ENCODE data around the gene NAIF1. TPM values are rescaled to one million over a fixed set of nuclear protein-coding genes. Genes with fewer than 3 reads are reported as not detected.

NAIF1 gene
- total and polyA plus RNA-seq, 2 donors (not counting 3 experiments of a cell fraction or from before 2014, with no cell fraction given) = 8.2 to 10.1 TPM

- no TSS peak for BruUV-seq (replicated peaks)
- POLR2A ChIA-PET = interaction anchor here (0.8 kb wide), 1 partner anchor 23 kb away, joined by 3 read pairs; no protein-coding TSS in a partner anchor
- no peak overlapping the region for H3K9ac ChIP-seq (replicated peaks; ENCODE audit: extremely low read depth, insufficient read depth, low read length)
- no peak for FAIRE-seq
- no peak overlapping the region for H3K4me3 ChIP-seq (replicated peaks in 1 of 3; ENCODE audit: insufficient read depth in 1 of 3, low read depth in 1 of 3, low read length in 3 of 3)
- H3K27me3 ChIP-seq (ENCODE audit: control insufficient read depth in 2 of 2, insufficient read depth in 2 of 2, low read length in 2 of 2) = no peaks in the 10 kb centered on the region
- TF ChIP-seq POLR2A (IDR thresholded peaks at IDR 0.05; ENCODE audit: low read depth, low read length) (no peak), FOS (IDR thresholded peaks at IDR 0.05; ENCODE audit: borderline replicate concordance, insufficient read depth, low read length) (no peak), MAX (IDR thresholded peaks at IDR 0.05; ENCODE audit: insufficient read depth, insufficient read length) (no peak), JUN (IDR thresholded peaks at IDR 0.05; ENCODE audit: borderline replicate concordance, insufficient read depth, insufficient read length, low read depth) (no peak), GATA2 (IDR thresholded peaks at IDR 0.05; ENCODE audit: insufficient read depth, insufficient read length, low read depth, low read length) (no peak), POLR2AphosphoS5 (IDR thresholded peaks at IDR 0.05; ENCODE audit: insufficient read depth, low read depth, low read length) (no peak), EZH2 (IDR thresholded peaks at IDR 0.05; ENCODE audit: borderline replicate concordance, low read depth, low read length, severe bottlenecking) (no peak)
- TF ChIP-seq, protein P1, sequence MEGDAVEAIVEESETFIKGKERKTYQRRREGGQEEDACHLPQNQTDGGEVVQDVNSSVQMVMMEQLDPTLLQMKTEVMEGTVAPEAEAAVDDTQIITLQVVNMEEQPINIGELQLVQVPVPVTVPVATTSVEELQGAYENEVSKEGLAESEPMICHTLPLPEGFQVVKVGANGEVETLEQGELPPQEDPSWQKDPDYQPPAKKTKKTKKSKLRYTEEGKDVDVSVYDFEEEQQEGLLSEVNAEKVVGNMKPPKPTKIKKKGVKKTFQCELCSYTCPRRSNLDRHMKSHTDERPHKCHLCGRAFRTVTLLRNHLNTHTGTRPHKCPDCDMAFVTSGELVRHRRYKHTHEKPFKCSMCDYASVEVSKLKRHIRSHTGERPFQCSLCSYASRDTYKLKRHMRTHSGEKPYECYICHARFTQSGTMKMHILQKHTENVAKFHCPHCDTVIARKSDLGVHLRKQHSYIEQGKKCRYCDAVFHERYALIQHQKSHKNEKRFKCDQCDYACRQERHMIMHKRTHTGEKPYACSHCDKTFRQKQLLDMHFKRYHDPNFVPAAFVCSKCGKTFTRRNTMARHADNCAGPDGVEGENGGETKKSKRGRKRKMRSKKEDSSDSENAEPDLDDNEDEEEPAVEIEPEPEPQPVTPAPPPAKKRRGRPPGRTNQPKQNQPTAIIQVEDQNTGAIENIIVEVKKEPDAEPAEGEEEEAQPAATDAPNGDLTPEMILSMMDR (IDR thresholded peaks at IDR 0.05; ENCODE audit: extremely low read depth in 1 of 2, insufficient read depth in 1 of 2, low read depth in 1 of 2, low read length in 2 of 2) = no peak
- no peak overlapping the region for H3K4me2 ChIP-seq (ENCODE audit: insufficient read depth, low read length)
- H3K9me3 ChIP-seq (replicated peaks; ENCODE audit: control insufficient read depth, insufficient read depth, low read length) = no peaks in the 10 kb centered on the region
- no peaks in the 10 kb centered on the region for H3K9me1 ChIP-seq (replicated peaks; ENCODE audit: control insufficient read depth, extremely low read depth, insufficient read depth, low read length)
- CTCF ChIA-PET = interaction anchor here (1.3 kb wide), 1 partner anchor 66 kb away, joined by 5 read pairs; no protein-coding TSS in a partner anchor
- H3K27ac ChIP-seq (ENCODE audit: insufficient read depth, low read depth, low read length) = no peak overlapping the region
- H3K79me2 ChIP-seq (ENCODE audit: control insufficient read depth, insufficient read depth, low read length) = no peaks in the 10 kb centered on the region
- no peaks in the 10 kb centered on the region for H4K20me1 ChIP-seq (replicated peaks; ENCODE audit: control insufficient read depth, extremely low read depth, insufficient read depth, low read length)
- intact Hi-C loops (cut with micrococcal nuclease) = no loop called here
- dilution Hi-C loops (cut with MboI; ENCODE audit: extremely low pct_ligation_motif_present, low sequenced_read_pairs) = no loop called here
- H3K36me3 ChIP-seq (ENCODE audit: control insufficient read depth in 2 of 2, extremely low read depth in 1 of 2, insufficient read depth in 2 of 2, low read length in 2 of 2) = no peaks in the 10 kb centered on the region
- DNase-seq (ENCODE audit: low read depth, low spot score) = no peak
- H3K4me1 ChIP-seq (ENCODE audit: control insufficient read depth, extremely low read depth, insufficient read depth, low read length) = peaks cover 2% of the 10 kb centered on the region
- H2AFZ ChIP-seq (ENCODE audit: low read depth, low read length) = no peak overlapping the region
Observed at GRCh38 chr9:128051932-128052709, 15.0 kb downstream of the NAIF1 start.

Data from endothelial cell of umbilical vein (primary cell).